Measurements from ENCODE around the gene ATG10.

GRCh38 chr5:82129723-82130285, 158.0 kb downstream of the ATG10 start:
- TF ChIP-seq ZNF121 (CRISPR knock-in tag; IDR thresholded peaks at IDR 0.05) (no peak), PHB2 (IDR thresholded peaks at IDR 0.05; ENCODE audit: partially characterized antibody) (no peak), CTCF (CRISPR knock-in tag; IDR thresholded peaks at IDR 0.05) (no peak), NBN (conservative IDR thresholded peaks at IDR 0.05) (no peak)
